Hypothalamus (tissue), 51 donors: ENCODE results near the gene RABGEF1.
"Not testable (repeated sequence)": the region's sequence is repeated elsewhere in the genome, so short reads cannot be mapped to it uniquely, and the experiment has no call there.

Experiments used
- DNase-seq, 51 donors: peaks; one replicate each; lab custom pipeline; 2025; lab: John Stamatoyannopoulos, UW

The RABGEF1 gene

GRCh38 chr7:66763633-66764355, 23.3 kb downstream of the RABGEF1 start:
- not testable (repeated sequence) for DNase-seq

- DNase-seq, result not testable (repeated sequence)
Measured at GRCh38 chr7:66764905-66765304, 24.4 kb downstream of the RABGEF1 start.

- not testable (repeated sequence) for DNase-seq
Measured at GRCh38 chr7:66765322-66766025, 24.9 kb downstream of the RABGEF1 start.

- no peak for DNase-seq
Measured at GRCh38 chr7:66766041-66766440, 25.5 kb downstream of the RABGEF1 start.

- DNase-seq, result not testable (repeated sequence)
Measured at GRCh38 chr7:66767486-66767885, 27.0 kb downstream of the RABGEF1 start.

- DNase-seq, result no peak
Measured at GRCh38 chr7:66768865-66769832, 28.6 kb downstream of the RABGEF1 start.

- DNase-seq, result no peak
Measured at GRCh38 chr7:66769833-66770512, 29.4 kb downstream of the RABGEF1 start.

GRCh38 chr7:66771795-66772194, 31.3 kb downstream of the RABGEF1 start:
- DNase-seq, result peak in 19 of 51 donors; percentile 4 to 37 (median 14)

GRCh38 chr7:66773744-66774143, 33.2 kb downstream of the RABGEF1 start:
- DNase-seq, result not testable (repeated sequence)

GRCh38 chr7:66776383-66776782, 35.9 kb downstream of the RABGEF1 start:
- not testable (repeated sequence) for DNase-seq

GRCh38 chr7:66776800-66777442, 36.4 kb downstream of the RABGEF1 start:
- no peak for DNase-seq

- DNase-seq, result no peak
Measured at GRCh38 chr7:66778201-66778600, 37.7 kb downstream of the RABGEF1 start.

GRCh38 chr7:66779669-66780409, 39.3 kb downstream of the RABGEF1 start:
- DNase-seq, result no peak

GRCh38 chr7:66781408-66782090, 41.0 kb downstream of the RABGEF1 start:
- DNase-seq, result no peak

GRCh38 chr7:66782875-66783274, 42.3 kb downstream of the RABGEF1 start:
- DNase-seq, result not testable (repeated sequence)

- not testable (repeated sequence) for DNase-seq
Measured at GRCh38 chr7:66783887-66784595, 43.5 kb downstream of the RABGEF1 start.

- DNase-seq, result no peak
Measured at GRCh38 chr7:66790196-66790595, 49.7 kb downstream of the RABGEF1 start.

- no peak for DNase-seq
Measured at GRCh38 chr7:66790725-66791124, 50.2 kb downstream of the RABGEF1 start.
